ENCODE measurements around the gene EVA1B.

- TF ChIP-seq MTA2 (IDR thresholded peaks at IDR 0.05; ENCODE audit: low read depth) (no peak), POLR2A (IDR thresholded peaks at IDR 0.05; ENCODE audit: low read depth, low read length) (no peak), CBFB (IDR thresholded peaks at IDR 0.05; ENCODE audit: low read depth) (no peak), CTCF (IDR thresholded peaks at IDR 0.05 in 2 of 3, conservative IDR thresholded peaks at IDR 0.05 in 1 of 3; ENCODE audit: control insufficient read depth in 2 of 3, extremely low read depth in 1 of 3, insufficient read depth in 1 of 3, low read depth in 3 of 3, low read length in 3 of 3) (no peak), BCLAF1 (IDR thresholded peaks at IDR 0.05) (no peak), EZH2 (IDR thresholded peaks at IDR 0.05; ENCODE audit: borderline replicate concordance, control insufficient read depth, low read depth, low read length) (no peak), ATF3 (IDR thresholded peaks at IDR 0.05; ENCODE audit: borderline replicate concordance, extremely low read depth, low read depth, low read length) (no peak), POLR2AphosphoS5 (IDR thresholded peaks at IDR 0.05; ENCODE audit: low read length) (no peak), CEBPB (IDR thresholded peaks at IDR 0.05; ENCODE audit: borderline replicate concordance in 1 of 2, low read depth in 2 of 2, low read length in 2 of 2) (no peak), ZNF274 (IDR thresholded peaks at IDR 0.05; ENCODE audit: insufficient read depth, insufficient read length) (no peak), TAF1 (IDR thresholded peaks at IDR 0.05; ENCODE audit: borderline replicate concordance, low read depth, low read length) (no peak)
Observed at GRCh38 chr1:36307601-36308330, 15.7 kb downstream of the EVA1B start.

Measured in GM12878 (cell line).